Stimulated activated CD8-positive, alpha-beta memory T cell treated with anti-CD3 and anti-CD28 coated beads, Interleukin-7, amount 100 ng/mL, for 1 hour (primary cell): Measurements from ENCODE around the gene SSBP2.

Source experiments
- DNase-seq, 2 donors: peaks; one replicate each; pipeline ENCODE4 v3.0.0-alpha.2; 2020; ENCODE audit warnings: low read depth in 2 of 2

SSBP2 gene

GRCh38 chr5:81389025-81389424, 361.9 kb downstream of the SSBP2 start:
- DNase-seq = no peak

- DNase-seq = no peak
Observed at GRCh38 chr5:81388169-81388568, 362.7 kb downstream of the SSBP2 start.

GRCh38 chr5:81383867-81384266, 367.0 kb downstream of the SSBP2 start:
- DNase-seq = no peak

GRCh38 chr5:81371354-81371876, 379.5 kb downstream of the SSBP2 start:
- DNase-seq = no peak

- DNase-seq = no peak
Observed at GRCh38 chr5:81370912-81371311, 380.0 kb downstream of the SSBP2 start.

GRCh38 chr5:81365541-81365940, 385.4 kb downstream of the SSBP2 start:
- DNase-seq = no peak

GRCh38 chr5:81363093-81363871, 387.6 kb downstream of the SSBP2 start:
- DNase-seq = no peak
